ENCODE data around the gene TPP1.

DNA sequence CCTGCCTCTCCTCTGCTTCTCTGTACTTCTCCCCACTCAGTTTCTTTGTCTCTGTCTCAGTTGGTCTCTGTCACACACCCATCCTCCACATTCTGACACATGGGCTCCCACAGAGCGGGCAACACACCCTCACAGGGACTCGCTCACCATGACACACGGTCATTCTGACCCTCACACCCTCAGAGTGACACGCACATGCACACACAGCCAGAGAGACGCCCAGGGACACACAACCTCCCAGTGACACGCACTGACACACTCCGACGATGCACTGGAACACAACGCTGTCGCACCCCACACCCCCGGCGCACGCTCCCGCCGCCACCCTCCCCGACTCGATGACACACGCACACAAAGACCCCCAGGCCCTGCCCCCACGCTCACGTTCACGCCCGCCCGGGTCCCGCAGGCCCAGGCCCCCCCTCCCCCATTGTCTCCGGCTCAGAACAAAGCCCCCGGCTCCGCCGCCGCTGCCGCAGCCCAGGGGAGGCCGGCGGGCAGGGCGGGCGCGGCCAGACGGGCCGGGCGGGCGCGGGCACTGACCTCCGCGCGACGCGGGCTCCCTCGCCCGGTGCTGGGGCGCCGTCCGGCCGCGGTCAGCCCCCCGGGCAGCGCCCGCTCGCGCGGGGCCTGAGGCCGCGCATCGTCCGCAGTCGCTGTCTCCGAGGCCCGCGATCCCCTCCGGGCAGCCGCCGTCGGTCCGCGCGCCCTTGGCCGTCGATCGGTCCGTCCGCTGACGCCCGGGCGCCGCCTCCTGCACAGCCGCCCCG, 36.0 kb upstream of the TPP1 start:
- TF ChIP-seq, protein P1, sequence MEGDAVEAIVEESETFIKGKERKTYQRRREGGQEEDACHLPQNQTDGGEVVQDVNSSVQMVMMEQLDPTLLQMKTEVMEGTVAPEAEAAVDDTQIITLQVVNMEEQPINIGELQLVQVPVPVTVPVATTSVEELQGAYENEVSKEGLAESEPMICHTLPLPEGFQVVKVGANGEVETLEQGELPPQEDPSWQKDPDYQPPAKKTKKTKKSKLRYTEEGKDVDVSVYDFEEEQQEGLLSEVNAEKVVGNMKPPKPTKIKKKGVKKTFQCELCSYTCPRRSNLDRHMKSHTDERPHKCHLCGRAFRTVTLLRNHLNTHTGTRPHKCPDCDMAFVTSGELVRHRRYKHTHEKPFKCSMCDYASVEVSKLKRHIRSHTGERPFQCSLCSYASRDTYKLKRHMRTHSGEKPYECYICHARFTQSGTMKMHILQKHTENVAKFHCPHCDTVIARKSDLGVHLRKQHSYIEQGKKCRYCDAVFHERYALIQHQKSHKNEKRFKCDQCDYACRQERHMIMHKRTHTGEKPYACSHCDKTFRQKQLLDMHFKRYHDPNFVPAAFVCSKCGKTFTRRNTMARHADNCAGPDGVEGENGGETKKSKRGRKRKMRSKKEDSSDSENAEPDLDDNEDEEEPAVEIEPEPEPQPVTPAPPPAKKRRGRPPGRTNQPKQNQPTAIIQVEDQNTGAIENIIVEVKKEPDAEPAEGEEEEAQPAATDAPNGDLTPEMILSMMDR (IDR thresholded peaks at IDR 0.05) = no peak
- TF ChIP-seq POLR2A (IDR thresholded peaks at IDR 0.05) = no peak
